ENCODE data around the gene URGCP. TPM values are rescaled to one million over a fixed set of nuclear protein-coding genes. Genes with fewer than 3 reads are reported as not detected.
A peak's percentile ranks its signal among the peaks of the same experiment; 100 is the strongest.

URGCP gene
- total and polyA plus RNA-seq, 10 of the 15 experiments (the other 5 are each of a cell fraction or from before 2014, with no cell fraction given) = 2.0 to 29.7 (median 17.5) TPM

DNA sequence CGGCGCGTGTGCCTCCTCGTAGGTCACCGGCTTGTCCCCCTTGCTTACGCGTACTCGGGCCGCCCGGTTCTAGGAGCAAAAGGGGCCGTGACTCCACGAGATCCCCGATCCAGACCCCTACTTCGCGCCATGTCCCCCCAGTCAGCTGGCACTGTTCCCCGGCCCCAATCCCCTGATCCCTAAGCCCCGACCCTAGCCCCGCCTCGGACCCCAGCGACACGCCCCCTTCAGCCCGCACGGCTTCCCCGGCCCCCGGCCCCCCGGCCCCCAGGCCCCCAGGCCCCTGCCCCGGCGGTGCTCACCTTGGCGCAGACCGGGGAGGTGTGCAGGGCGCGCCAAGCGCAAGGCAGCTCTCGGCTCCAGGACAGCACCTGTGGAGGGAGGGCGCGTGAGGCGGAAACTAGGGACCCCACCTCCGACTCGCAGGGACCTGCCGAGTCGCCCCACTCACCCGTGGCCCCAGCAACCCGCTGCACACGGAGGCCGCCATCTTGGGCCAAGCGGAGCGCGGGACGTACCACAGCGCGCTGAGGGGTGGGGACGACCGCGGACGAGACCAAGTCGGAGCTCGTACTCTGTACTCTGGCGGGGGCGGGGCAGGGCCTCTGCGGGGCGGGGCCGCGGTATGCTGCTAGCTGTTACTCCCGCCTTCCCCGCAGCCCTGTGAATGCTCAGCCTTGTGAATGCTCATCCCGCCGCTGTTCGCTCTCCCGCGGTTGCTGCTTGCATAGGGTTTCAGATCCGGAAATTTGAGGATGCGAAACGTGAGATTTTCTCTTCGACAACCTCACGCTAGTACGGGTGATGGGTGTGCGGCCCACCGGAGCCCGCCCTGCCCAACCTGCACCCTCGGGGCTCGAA lies 37.2 kb downstream of the URGCP start, which contains the start of gene MRPS24 (continued):
- TF ChIP-seq, protein P1, sequence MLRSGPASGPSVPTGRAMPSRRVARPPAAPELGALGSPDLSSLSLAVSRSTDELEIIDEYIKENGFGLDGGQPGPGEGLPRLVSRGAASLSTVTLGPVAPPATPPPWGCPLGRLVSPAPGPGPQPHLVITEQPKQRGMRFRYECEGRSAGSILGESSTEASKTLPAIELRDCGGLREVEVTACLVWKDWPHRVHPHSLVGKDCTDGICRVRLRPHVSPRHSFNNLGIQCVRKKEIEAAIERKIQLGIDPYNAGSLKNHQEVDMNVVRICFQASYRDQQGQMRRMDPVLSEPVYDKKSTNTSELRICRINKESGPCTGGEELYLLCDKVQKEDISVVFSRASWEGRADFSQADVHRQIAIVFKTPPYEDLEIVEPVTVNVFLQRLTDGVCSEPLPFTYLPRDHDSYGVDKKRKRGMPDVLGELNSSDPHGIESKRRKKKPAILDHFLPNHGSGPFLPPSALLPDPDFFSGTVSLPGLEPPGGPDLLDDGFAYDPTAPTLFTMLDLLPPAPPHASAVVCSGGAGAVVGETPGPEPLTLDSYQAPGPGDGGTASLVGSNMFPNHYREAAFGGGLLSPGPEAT (IDR thresholded peaks at IDR 0.05; ENCODE audit: low read depth) = 0 out of 2 replicates have a peak, but pooled peaks have one; percentile 24
- TF ChIP-seq, protein P2, sequence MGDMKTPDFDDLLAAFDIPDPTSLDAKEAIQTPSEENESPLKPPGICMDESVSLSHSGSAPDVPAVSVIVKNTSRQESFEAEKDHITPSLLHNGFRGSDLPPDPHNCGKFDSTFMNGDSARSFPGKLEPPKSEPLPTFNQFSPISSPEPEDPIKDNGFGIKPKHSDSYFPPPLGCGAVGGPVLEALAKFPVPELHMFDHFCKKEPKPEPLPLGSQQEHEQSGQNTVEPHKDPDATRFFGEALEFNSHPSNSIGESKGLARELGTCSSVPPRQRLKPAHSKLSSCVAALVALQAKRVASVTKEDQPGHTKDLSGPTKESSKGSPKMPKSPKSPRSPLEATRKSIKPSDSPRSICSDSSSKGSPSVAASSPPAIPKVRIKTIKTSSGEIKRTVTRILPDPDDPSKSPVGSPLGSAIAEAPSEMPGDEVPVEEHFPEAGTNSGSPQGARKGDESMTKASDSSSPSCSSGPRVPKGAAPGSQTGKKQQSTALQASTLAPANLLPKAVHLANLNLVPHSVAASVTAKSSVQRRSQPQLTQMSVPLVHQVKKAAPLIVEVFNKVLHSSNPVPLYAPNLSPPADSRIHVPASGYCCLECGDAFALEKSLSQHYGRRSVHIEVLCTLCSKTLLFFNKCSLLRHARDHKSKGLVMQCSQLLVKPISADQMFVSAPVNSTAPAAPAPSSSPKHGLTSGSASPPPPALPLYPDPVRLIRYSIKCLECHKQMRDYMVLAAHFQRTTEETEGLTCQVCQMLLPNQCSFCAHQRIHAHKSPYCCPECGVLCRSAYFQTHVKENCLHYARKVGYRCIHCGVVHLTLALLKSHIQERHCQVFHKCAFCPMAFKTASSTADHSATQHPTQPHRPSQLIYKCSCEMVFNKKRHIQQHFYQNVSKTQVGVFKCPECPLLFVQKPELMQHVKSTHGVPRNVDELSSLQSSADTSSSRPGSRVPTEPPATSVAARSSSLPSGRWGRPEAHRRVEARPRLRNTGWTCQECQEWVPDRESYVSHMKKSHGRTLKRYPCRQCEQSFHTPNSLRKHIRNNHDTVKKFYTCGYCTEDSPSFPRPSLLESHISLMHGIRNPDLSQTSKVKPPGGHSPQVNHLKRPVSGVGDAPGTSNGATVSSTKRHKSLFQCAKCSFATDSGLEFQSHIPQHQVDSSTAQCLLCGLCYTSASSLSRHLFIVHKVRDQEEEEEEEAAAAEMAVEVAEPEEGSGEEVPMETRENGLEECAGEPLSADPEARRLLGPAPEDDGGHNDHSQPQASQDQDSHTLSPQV (IDR thresholded peaks at IDR 0.05) = no peak
- no peak for TF ChIP-seq CBX5 (IDR thresholded peaks at IDR 0.05; ENCODE audit: low read depth)
- no peak for TF ChIP-seq STAT3 (IDR thresholded peaks at IDR 0.05; ENCODE audit: low read depth, low read length)
- peak; percentile 31; the same call in 1 of the 2 replicates for TF ChIP-seq CREM (IDR thresholded peaks at IDR 0.05; ENCODE audit: low read depth)
- TF ChIP-seq SIX5 (IDR thresholded peaks at IDR 0.05; ENCODE audit: low read depth, low read length, severe bottlenecking) = peak; percentile 63
- peak; percentile 94 for TF ChIP-seq KLF5 (IDR thresholded peaks at IDR 0.05; ENCODE audit: partially characterized antibody)
- 0 out of 2 replicates have a peak, but pooled peaks have one; percentile 19 for TF ChIP-seq TBL1XR1 (IDR thresholded peaks at IDR 0.05; ENCODE audit: low read depth, low read length)
- TF ChIP-seq, protein P3, sequence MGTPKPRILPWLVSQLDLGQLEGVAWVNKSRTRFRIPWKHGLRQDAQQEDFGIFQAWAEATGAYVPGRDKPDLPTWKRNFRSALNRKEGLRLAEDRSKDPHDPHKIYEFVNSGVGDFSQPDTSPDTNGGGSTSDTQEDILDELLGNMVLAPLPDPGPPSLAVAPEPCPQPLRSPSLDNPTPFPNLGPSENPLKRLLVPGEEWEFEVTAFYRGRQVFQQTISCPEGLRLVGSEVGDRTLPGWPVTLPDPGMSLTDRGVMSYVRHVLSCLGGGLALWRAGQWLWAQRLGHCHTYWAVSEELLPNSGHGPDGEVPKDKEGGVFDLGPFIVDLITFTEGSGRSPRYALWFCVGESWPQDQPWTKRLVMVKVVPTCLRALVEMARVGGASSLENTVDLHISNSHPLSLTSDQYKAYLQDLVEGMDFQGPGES (IDR thresholded peaks at IDR 0.05) = no peak
- peak; percentile 80; the same call in 1 of the 2 replicates for TF ChIP-seq NBN (IDR thresholded peaks at IDR 0.05)
- TF ChIP-seq JUND (IDR thresholded peaks at IDR 0.05; ENCODE audit: low read depth, low read length) = peak; percentile 98
- peak; percentile 85 for TF ChIP-seq RUNX3 (IDR thresholded peaks at IDR 0.05; ENCODE audit: low read length)
- no peak; the same call in none of the 2 replicates for TF ChIP-seq IKZF1 (conservative IDR thresholded peaks at IDR 0.05)
- TF ChIP-seq CBFB (IDR thresholded peaks at IDR 0.05; ENCODE audit: low read depth) = peak; percentile 79
- peak; percentile 98 for TF ChIP-seq CHD1 (IDR thresholded peaks at IDR 0.05; ENCODE audit: low read depth, low read length)
- peak; percentile 96 for TF ChIP-seq ATF7 (IDR thresholded peaks at IDR 0.05; ENCODE audit: low read depth)
- peak; percentile 63 for TF ChIP-seq CHD2 (IDR thresholded peaks at IDR 0.05; ENCODE audit: borderline replicate concordance, low read depth, low read length)
- peak; percentile 61; the same call in 1 of the 2 replicates for TF ChIP-seq BACH1 (IDR thresholded peaks at IDR 0.05; ENCODE audit: borderline replicate concordance)
- TF ChIP-seq HDAC6 (IDR thresholded peaks at IDR 0.05; ENCODE audit: unreplicated experiment) = no peak
- peak; percentile 56; the same call in 1 of the 3 replicates for TF ChIP-seq POU2F2 (IDR thresholded peaks at IDR 0.05; ENCODE audit: borderline replicate concordance, low read depth, low read length)
- no peak for TF ChIP-seq ASH2L (IDR thresholded peaks at IDR 0.05; ENCODE audit: borderline replicate concordance, low read depth)
- 0 out of 2 replicates have a peak, but pooled peaks have one; percentile 26 for TF ChIP-seq DPF2 (IDR thresholded peaks at IDR 0.05)
- TF ChIP-seq MTA2 (IDR thresholded peaks at IDR 0.05; ENCODE audit: low read depth) = no peak
- no peak for TF ChIP-seq ZSCAN29 (IDR thresholded peaks at IDR 0.05)
- peak; percentile 55 for TF ChIP-seq SP1 (IDR thresholded peaks at IDR 0.05; ENCODE audit: low read depth, low read length)
- 0 out of 3 replicates have a peak, but pooled peaks of 1 of the 2 experiments have one; percentile 50 for TF ChIP-seq EGR1 (IDR thresholded peaks at IDR 0.05; ENCODE audit: borderline replicate concordance in 1 of 2, low read depth in 2 of 2, low read length in 2 of 2)
